ENCODE measurements around the gene PBLD.
"Not testable (repeated sequence)": the region's sequence is repeated elsewhere in the genome, so short reads cannot be mapped to it uniquely, and the experiment has no call there.

PBLD gene

GRCh38 chr10:68301301-68301700, 31.4 kb downstream of the PBLD start:
- H3K9me3 ChIP-seq (replicated peaks; ENCODE audit: low read length) = no peaks in the 10 kb centered on the region
- no peaks in the 10 kb centered on the region for H3K27me3 ChIP-seq (ENCODE audit: control insufficient read depth, insufficient read depth, low read length)
- no peak overlapping the region for H3K4me2 ChIP-seq (ENCODE audit: low read length)
- no peaks in the 10 kb centered on the region for H3K4me1 ChIP-seq (ENCODE audit: control insufficient read depth, insufficient read depth, low read length)
- no peak overlapping the region for H3K4me3 ChIP-seq (ENCODE audit: low read length)
- H3K9ac ChIP-seq (ENCODE audit: low read depth, low read length) = no peak overlapping the region
- H3K36me3 ChIP-seq (ENCODE audit: insufficient read depth, low read length) = no peaks in the 10 kb centered on the region

GRCh38 chr10:68296843-68297663, 35.7 kb downstream of the PBLD start:
- no peaks in the 10 kb centered on the region for H3K4me1 ChIP-seq (ENCODE audit: control insufficient read depth, insufficient read depth, low read length)
- H3K4me3 ChIP-seq (ENCODE audit: low read length) = no peak overlapping the region
- H3K9ac ChIP-seq (ENCODE audit: low read depth, low read length) = no peak overlapping the region
- no peaks in the 10 kb centered on the region for H3K27me3 ChIP-seq (ENCODE audit: control insufficient read depth, insufficient read depth, low read length)
- H3K36me3 ChIP-seq (ENCODE audit: insufficient read depth, low read length) = no peaks in the 10 kb centered on the region
- H3K4me2 ChIP-seq (ENCODE audit: low read length) = no peak overlapping the region
- no peaks in the 10 kb centered on the region for H3K9me3 ChIP-seq (replicated peaks; ENCODE audit: low read length)

- Histone ChIP-seq H3K36me3 (ENCODE audit: insufficient read depth, low read length) (no peaks in the 10 kb centered on the region), H3K27me3 (ENCODE audit: control insufficient read depth, insufficient read depth, low read length) (no peaks in the 10 kb centered on the region), H3K9me3 (replicated peaks; ENCODE audit: low read length) (no peaks in the 10 kb centered on the region), H3K4me2 (ENCODE audit: low read length) (no peak overlapping the region), H3K4me1 (ENCODE audit: control insufficient read depth, insufficient read depth, low read length) (no peaks in the 10 kb centered on the region), H3K9ac (ENCODE audit: low read depth, low read length) (no peak overlapping the region), H3K4me3 (ENCODE audit: low read length) (no peak overlapping the region)
Observed at GRCh38 chr10:68290736-68291135, 42.0 kb downstream of the PBLD start.

GRCh38 chr10:68288717-68289116, 44.0 kb downstream of the PBLD start:
- H3K27me3 ChIP-seq (ENCODE audit: control insufficient read depth, insufficient read depth, low read length) = no peaks in the 10 kb centered on the region
- H3K4me3 ChIP-seq (ENCODE audit: low read length) = no peak overlapping the region
- no peaks in the 10 kb centered on the region for H3K36me3 ChIP-seq (ENCODE audit: insufficient read depth, low read length)
- H3K9ac ChIP-seq (ENCODE audit: low read depth, low read length) = no peak overlapping the region
- no peak overlapping the region for H3K4me2 ChIP-seq (ENCODE audit: low read length)
- peaks cover 9% of the 10 kb centered on the region for H3K4me1 ChIP-seq (ENCODE audit: control insufficient read depth, insufficient read depth, low read length)
- no peaks in the 10 kb centered on the region for H3K9me3 ChIP-seq (replicated peaks; ENCODE audit: low read length)

GRCh38 chr10:68284062-68285001, 48.4 kb downstream of the PBLD start:
- peak overlapping the region; percentile 24 for H3K9ac ChIP-seq (ENCODE audit: low read depth, low read length)
- no peaks in the 10 kb centered on the region for H3K9me3 ChIP-seq (replicated peaks; ENCODE audit: low read length)
- peak overlapping the region; percentile 44 for H3K4me2 ChIP-seq (ENCODE audit: low read length)
- H3K27me3 ChIP-seq (ENCODE audit: control insufficient read depth, insufficient read depth, low read length) = no peaks in the 10 kb centered on the region
- H3K36me3 ChIP-seq (ENCODE audit: insufficient read depth, low read length) = no peaks in the 10 kb centered on the region
- peaks cover 9% of the 10 kb centered on the region for H3K4me1 ChIP-seq (ENCODE audit: control insufficient read depth, insufficient read depth, low read length)
- no peak overlapping the region for H3K4me3 ChIP-seq (ENCODE audit: low read length)

GRCh38 chr10:68280758-68281157, 52.0 kb downstream of the PBLD start:
- Histone ChIP-seq H3K9ac (ENCODE audit: low read depth, low read length) (no peak overlapping the region), H3K4me3 (ENCODE audit: low read length) (no peak overlapping the region), H3K36me3 (ENCODE audit: insufficient read depth, low read length) (no peaks in the 10 kb centered on the region), H3K9me3 (replicated peaks; ENCODE audit: low read length) (no peaks in the 10 kb centered on the region), H3K27me3 (ENCODE audit: control insufficient read depth, insufficient read depth, low read length) (no peaks in the 10 kb centered on the region), H3K4me1 (ENCODE audit: control insufficient read depth, insufficient read depth, low read length) (peaks cover 9% of the 10 kb centered on the region), H3K4me2 (ENCODE audit: low read length) (no peak overlapping the region)

GRCh38 chr10:68278906-68279753, 53.6 kb downstream of the PBLD start:
- not testable (repeated sequence) for H3K4me2 ChIP-seq (ENCODE audit: low read length); H3K9me3 ChIP-seq (replicated peaks; ENCODE audit: low read length); H3K4me3 ChIP-seq (ENCODE audit: low read length); H3K4me1 ChIP-seq (ENCODE audit: control insufficient read depth, insufficient read depth, low read length); H3K27me3 ChIP-seq (ENCODE audit: control insufficient read depth, insufficient read depth, low read length); H3K36me3 ChIP-seq (ENCODE audit: insufficient read depth, low read length); H3K9ac ChIP-seq (ENCODE audit: low read depth, low read length)

- H3K36me3 ChIP-seq (ENCODE audit: insufficient read depth, low read length); H3K4me2 ChIP-seq (ENCODE audit: low read length); H3K27me3 ChIP-seq (ENCODE audit: control insufficient read depth, insufficient read depth, low read length); H3K9ac ChIP-seq (ENCODE audit: low read depth, low read length); H3K9me3 ChIP-seq (replicated peaks; ENCODE audit: low read length); H3K4me1 ChIP-seq (ENCODE audit: control insufficient read depth, insufficient read depth, low read length); H3K4me3 ChIP-seq (ENCODE audit: low read length): not testable (repeated sequence)
Observed at GRCh38 chr10:68277814-68278213, 54.9 kb downstream of the PBLD start.

- Histone ChIP-seq H3K9me3 (replicated peaks; ENCODE audit: low read length) (no peaks in the 10 kb centered on the region), H3K4me2 (ENCODE audit: low read length) (no peak overlapping the region), H3K9ac (ENCODE audit: low read depth, low read length) (no peak overlapping the region), H3K27me3 (ENCODE audit: control insufficient read depth, insufficient read depth, low read length) (no peaks in the 10 kb centered on the region), H3K36me3 (ENCODE audit: insufficient read depth, low read length) (no peaks in the 10 kb centered on the region), H3K4me1 (ENCODE audit: control insufficient read depth, insufficient read depth, low read length) (no peaks in the 10 kb centered on the region), H3K4me3 (ENCODE audit: low read length) (no peak overlapping the region)
Observed at GRCh38 chr10:68276224-68276623, 56.5 kb downstream of the PBLD start.

GRCh38 chr10:68275600-68276126, 57.1 kb downstream of the PBLD start:
- H3K4me1 ChIP-seq (ENCODE audit: control insufficient read depth, insufficient read depth, low read length) = no peaks in the 10 kb centered on the region
- H3K4me2 ChIP-seq (ENCODE audit: low read length) = no peak overlapping the region
- no peak overlapping the region for H3K4me3 ChIP-seq (ENCODE audit: low read length)
- H3K9me3 ChIP-seq (replicated peaks; ENCODE audit: low read length) = no peaks in the 10 kb centered on the region
- H3K27me3 ChIP-seq (ENCODE audit: control insufficient read depth, insufficient read depth, low read length) = no peaks in the 10 kb centered on the region
- H3K36me3 ChIP-seq (ENCODE audit: insufficient read depth, low read length) = no peaks in the 10 kb centered on the region
- no peak overlapping the region for H3K9ac ChIP-seq (ENCODE audit: low read depth, low read length)

- no peaks in the 10 kb centered on the region for H3K9me3 ChIP-seq (replicated peaks; ENCODE audit: low read length)
- H3K4me2 ChIP-seq (ENCODE audit: low read length) = no peak overlapping the region
- no peaks in the 10 kb centered on the region for H3K4me1 ChIP-seq (ENCODE audit: control insufficient read depth, insufficient read depth, low read length)
- no peaks in the 10 kb centered on the region for H3K36me3 ChIP-seq (ENCODE audit: insufficient read depth, low read length)
- no peak overlapping the region for H3K9ac ChIP-seq (ENCODE audit: low read depth, low read length)
- H3K4me3 ChIP-seq (ENCODE audit: low read length) = no peak overlapping the region
- no peaks in the 10 kb centered on the region for H3K27me3 ChIP-seq (ENCODE audit: control insufficient read depth, insufficient read depth, low read length)
Observed at GRCh38 chr10:68272833-68273232, 59.9 kb downstream of the PBLD start.

All from skeletal muscle satellite cell (primary cell).